Measurements from ENCODE around the gene INPP5E. TPM values are rescaled to one million over a fixed set of nuclear protein-coding genes. Genes with fewer than 3 reads are reported as not detected.

Gene INPP5E
- total and polyA plus RNA-seq, 2 donors (not counting 1 experiment from before 2014, with no cell fraction given), result 3.9 to 7.8 TPM

DNA sequence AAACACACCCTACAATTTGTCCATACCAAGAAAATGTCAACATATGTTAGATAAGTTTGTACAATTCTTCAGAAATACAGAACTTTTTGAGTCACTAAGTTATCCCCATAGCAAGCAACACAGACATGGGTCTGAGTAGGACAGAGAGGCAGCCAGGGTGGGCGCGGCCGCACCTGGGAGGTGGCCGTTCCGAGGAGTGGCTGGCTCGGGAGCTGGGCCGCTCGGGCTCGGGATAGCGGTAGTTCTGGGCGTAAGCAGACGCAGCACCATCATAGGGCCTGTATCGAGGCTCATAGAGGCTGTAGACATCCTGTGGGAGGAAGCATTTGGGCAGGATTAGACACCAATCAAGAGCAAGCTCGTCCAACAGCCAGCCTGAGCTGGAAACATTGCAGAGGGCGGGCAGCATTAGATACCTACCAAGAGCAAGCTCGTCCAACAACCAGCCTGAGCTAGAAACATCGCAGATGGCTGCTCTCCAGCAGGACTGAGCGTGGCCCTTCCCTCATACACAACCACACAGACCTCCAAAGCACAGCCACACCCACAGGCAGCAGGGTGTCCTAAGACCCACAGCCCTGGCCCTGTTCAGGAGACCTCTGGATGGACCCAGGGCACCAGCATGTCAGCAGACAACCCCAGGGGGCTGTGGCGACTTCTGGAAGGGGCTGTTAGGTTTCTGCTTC is 32.3 kb upstream of the INPP5E start:
- DNase-seq (ENCODE audit: low read depth in 2 of 2), result no peak
- Histone ChIP-seq H3K36me3 (ENCODE audit: control insufficient read depth, insufficient read depth, low read length) (peaks cover 72% of the 10 kb centered on the region), H3K9me3 (ENCODE audit: control insufficient read depth, insufficient read depth, low read depth, low read length) (no peaks in the 10 kb centered on the region), H3K4me1 (ENCODE audit: control insufficient read depth, extremely low read depth, insufficient read depth, low read length) (no peaks in the 10 kb centered on the region), H2AFZ (ENCODE audit: low read length) (no peak overlapping the region), H4K20me1 (ENCODE audit: control insufficient read depth, extremely low read depth, insufficient read depth, low read length) (no peaks in the 10 kb centered on the region), H3K4me3 (replicated peaks in 1 of 4; ENCODE audit: control extremely low read depth in 1 of 4, insufficient read depth in 1 of 4, low read depth in 3 of 4, low read length in 4 of 4) (no peak overlapping the region), H3K27ac (ENCODE audit: insufficient read depth, low read length) (no peak overlapping the region), H3K79me2 (ENCODE audit: control insufficient read depth, insufficient read depth, low read length) (peaks cover 45% of the 10 kb centered on the region), H3K9ac (ENCODE audit: insufficient read depth, low read length) (no peak overlapping the region), H3K4me2 (ENCODE audit: extremely low read depth, insufficient read depth, low read length) (no peak overlapping the region), H3K27me3 (ENCODE audit: control insufficient read depth, insufficient read depth, low read length) (no peaks in the 10 kb centered on the region)
- TF ChIP-seq, protein P1, sequence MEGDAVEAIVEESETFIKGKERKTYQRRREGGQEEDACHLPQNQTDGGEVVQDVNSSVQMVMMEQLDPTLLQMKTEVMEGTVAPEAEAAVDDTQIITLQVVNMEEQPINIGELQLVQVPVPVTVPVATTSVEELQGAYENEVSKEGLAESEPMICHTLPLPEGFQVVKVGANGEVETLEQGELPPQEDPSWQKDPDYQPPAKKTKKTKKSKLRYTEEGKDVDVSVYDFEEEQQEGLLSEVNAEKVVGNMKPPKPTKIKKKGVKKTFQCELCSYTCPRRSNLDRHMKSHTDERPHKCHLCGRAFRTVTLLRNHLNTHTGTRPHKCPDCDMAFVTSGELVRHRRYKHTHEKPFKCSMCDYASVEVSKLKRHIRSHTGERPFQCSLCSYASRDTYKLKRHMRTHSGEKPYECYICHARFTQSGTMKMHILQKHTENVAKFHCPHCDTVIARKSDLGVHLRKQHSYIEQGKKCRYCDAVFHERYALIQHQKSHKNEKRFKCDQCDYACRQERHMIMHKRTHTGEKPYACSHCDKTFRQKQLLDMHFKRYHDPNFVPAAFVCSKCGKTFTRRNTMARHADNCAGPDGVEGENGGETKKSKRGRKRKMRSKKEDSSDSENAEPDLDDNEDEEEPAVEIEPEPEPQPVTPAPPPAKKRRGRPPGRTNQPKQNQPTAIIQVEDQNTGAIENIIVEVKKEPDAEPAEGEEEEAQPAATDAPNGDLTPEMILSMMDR (conservative IDR thresholded peaks at IDR 0.05 in 1 of 2, IDR thresholded peaks at IDR 0.05 in 1 of 2; ENCODE audit: low read depth in 1 of 2, low read length in 2 of 2), result no peak
- no peak for TF ChIP-seq EZH2 (IDR thresholded peaks at IDR 0.05; ENCODE audit: low read length, missing control alignments)

DNA sequence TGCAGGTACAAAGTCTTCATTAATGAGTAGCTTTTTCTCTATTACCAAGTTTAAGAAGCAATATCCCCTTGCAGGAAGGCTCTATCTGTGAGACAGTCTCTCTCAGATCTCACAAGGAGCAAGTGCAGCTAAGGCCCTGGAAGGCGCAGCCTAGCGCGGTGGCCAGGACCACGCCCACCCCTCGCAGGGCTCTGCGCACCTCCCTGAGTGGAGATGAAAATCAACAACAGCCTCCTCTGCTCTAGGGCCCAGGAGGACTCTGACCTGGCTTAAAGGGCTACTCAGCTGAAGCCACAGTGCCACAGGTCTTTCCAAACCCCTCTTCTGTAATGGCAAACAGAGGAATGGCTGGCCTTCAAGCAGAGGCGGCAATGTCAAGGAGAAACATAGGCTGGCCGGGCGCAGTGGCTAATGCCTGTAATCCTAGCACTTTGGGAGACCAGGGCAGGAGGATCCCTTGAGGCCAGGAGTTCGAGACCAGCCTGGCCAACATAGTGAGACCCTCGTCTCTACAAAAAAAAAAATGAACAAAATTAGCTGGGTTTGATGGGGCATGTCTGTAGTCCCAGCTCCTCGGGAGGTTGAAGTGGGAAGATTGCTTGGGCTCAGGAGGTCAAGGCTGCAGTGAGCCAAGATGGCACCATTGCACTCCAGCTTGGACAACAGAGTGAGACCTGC is 31.3 kb upstream of the INPP5E start:
- H3K36me3 ChIP-seq (ENCODE audit: control insufficient read depth, insufficient read depth, low read length), result peaks cover 71% of the 10 kb centered on the region
- H3K79me2 ChIP-seq (ENCODE audit: control insufficient read depth, insufficient read depth, low read length), result peaks cover 39% of the 10 kb centered on the region
- no peak for TF ChIP-seq EZH2 (IDR thresholded peaks at IDR 0.05; ENCODE audit: low read length, missing control alignments)
- no peak overlapping the region for H3K4me3 ChIP-seq (replicated peaks in 1 of 4; ENCODE audit: control extremely low read depth in 1 of 4, insufficient read depth in 1 of 4, low read depth in 3 of 4, low read length in 4 of 4)
- no peaks in the 10 kb centered on the region for H3K27me3 ChIP-seq (ENCODE audit: control insufficient read depth, insufficient read depth, low read length)
- no peak overlapping the region for H3K27ac ChIP-seq (ENCODE audit: insufficient read depth, low read length)
- no peak overlapping the region for H3K9ac ChIP-seq (ENCODE audit: insufficient read depth, low read length)
- H3K4me2 ChIP-seq (ENCODE audit: extremely low read depth, insufficient read depth, low read length), result no peak overlapping the region
- no peak overlapping the region for H2AFZ ChIP-seq (ENCODE audit: low read length)
- H3K4me1 ChIP-seq (ENCODE audit: control insufficient read depth, extremely low read depth, insufficient read depth, low read length), result no peaks in the 10 kb centered on the region
- DNase-seq (ENCODE audit: low read depth in 2 of 2), result no peak
- no peaks in the 10 kb centered on the region for H4K20me1 ChIP-seq (ENCODE audit: control insufficient read depth, extremely low read depth, insufficient read depth, low read length)
- no peaks in the 10 kb centered on the region for H3K9me3 ChIP-seq (ENCODE audit: control insufficient read depth, insufficient read depth, low read depth, low read length)

DNA sequence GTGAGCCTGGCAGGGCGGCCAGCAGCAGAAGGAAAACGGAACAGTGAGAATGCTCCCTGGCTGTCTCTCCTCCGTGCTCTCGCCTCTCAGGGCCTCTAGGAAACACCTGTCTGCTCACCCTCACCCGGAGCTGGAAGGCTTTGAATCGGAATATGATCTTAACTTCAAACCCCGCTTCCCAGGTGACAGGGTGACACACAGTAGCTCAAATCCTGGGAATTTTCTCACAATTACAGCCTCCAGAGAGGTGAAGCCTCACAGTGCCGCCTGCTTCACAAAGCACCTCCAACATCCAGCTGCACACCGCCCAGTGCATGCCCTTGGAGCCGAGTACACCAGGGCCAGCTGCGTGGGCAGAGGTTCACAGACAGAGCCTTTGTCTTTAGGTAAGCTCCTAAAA is 30.7 kb upstream of the INPP5E start:
- peaks cover 67% of the 10 kb centered on the region for H3K36me3 ChIP-seq (ENCODE audit: control insufficient read depth, insufficient read depth, low read length)
- H3K4me1 ChIP-seq (ENCODE audit: control insufficient read depth, extremely low read depth, insufficient read depth, low read length), result no peaks in the 10 kb centered on the region
- H3K4me2 ChIP-seq (ENCODE audit: extremely low read depth, insufficient read depth, low read length), result no peak overlapping the region
- DNase-seq (ENCODE audit: low read depth in 2 of 2), result no peak
- no peaks in the 10 kb centered on the region for H3K27me3 ChIP-seq (ENCODE audit: control insufficient read depth, insufficient read depth, low read length)
- peaks cover 36% of the 10 kb centered on the region for H3K79me2 ChIP-seq (ENCODE audit: control insufficient read depth, insufficient read depth, low read length)
- no peak overlapping the region for H3K9ac ChIP-seq (ENCODE audit: insufficient read depth, low read length)
- H3K4me3 ChIP-seq (replicated peaks in 1 of 4; ENCODE audit: control extremely low read depth in 1 of 4, insufficient read depth in 1 of 4, low read depth in 3 of 4, low read length in 4 of 4), result no peak overlapping the region
- H3K27ac ChIP-seq (ENCODE audit: insufficient read depth, low read length), result no peak overlapping the region
- TF ChIP-seq, protein P1 (conservative IDR thresholded peaks at IDR 0.05 in 1 of 2, IDR thresholded peaks at IDR 0.05 in 1 of 2; ENCODE audit: low read depth in 1 of 2, low read length in 2 of 2), result no peak
- TF ChIP-seq EZH2 (IDR thresholded peaks at IDR 0.05; ENCODE audit: low read length, missing control alignments), result no peak
- H4K20me1 ChIP-seq (ENCODE audit: control insufficient read depth, extremely low read depth, insufficient read depth, low read length), result no peaks in the 10 kb centered on the region
- H3K9me3 ChIP-seq (ENCODE audit: control insufficient read depth, insufficient read depth, low read depth, low read length), result no peaks in the 10 kb centered on the region
- no peak overlapping the region for H2AFZ ChIP-seq (ENCODE audit: low read length)
